ENCODE results near the gene PGAM2.
"Not testable (repeated sequence)": the region's sequence is repeated elsewhere in the genome, so short reads cannot be mapped to it uniquely, and the experiment has no call there.

DNA sequence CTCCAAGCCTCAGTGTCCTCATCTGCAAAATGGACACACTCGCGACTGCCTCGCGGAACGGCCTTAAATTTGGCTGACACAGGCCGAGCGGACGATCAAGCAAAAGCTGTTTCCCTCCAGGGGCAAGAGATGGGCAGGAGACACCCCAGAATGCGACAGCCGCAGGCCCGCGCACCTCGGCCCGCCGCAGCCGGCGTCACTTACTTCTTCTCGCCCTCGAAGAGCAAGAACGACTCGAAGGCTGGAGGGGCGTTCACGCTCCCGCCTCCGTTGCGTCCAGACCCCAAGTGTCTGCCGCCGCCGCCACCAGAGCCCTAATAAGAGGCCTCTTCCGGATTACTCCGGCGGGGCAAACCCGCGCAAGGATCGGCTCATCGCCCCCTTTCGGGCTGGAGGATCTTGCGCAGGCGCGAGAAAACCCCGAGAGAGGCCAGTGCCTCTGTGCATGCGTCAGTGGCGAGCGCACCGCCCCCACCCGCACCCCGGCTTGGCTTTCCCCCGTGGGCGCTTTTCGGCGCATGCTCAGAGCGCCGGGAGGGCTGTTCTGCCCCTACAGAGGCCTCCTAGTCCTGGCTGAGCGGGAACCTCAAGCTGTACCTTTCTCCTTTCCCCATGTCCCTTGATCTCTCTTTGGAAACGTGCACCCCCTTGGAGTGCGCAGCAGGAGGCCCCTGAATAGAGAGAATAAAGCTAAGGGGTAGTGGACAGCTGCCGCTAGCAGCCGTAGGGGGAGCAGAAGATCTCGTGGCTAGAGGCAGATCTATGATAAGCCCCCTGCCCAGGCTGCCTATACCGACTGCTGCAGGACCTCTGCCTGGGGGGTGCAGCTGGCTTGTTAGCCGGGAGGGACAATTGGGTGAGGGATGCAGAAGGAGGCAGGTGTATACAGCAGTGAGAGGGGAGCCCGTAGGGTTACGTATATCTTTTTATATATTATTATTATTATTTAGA is 46.2 kb downstream of the PGAM2 start:
- TF ChIP-seq, protein P1, sequence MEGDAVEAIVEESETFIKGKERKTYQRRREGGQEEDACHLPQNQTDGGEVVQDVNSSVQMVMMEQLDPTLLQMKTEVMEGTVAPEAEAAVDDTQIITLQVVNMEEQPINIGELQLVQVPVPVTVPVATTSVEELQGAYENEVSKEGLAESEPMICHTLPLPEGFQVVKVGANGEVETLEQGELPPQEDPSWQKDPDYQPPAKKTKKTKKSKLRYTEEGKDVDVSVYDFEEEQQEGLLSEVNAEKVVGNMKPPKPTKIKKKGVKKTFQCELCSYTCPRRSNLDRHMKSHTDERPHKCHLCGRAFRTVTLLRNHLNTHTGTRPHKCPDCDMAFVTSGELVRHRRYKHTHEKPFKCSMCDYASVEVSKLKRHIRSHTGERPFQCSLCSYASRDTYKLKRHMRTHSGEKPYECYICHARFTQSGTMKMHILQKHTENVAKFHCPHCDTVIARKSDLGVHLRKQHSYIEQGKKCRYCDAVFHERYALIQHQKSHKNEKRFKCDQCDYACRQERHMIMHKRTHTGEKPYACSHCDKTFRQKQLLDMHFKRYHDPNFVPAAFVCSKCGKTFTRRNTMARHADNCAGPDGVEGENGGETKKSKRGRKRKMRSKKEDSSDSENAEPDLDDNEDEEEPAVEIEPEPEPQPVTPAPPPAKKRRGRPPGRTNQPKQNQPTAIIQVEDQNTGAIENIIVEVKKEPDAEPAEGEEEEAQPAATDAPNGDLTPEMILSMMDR (IDR thresholded peaks at IDR 0.05) = peak in 3 of 4 experiments; percentile 63 to 85 (median 82)
- not testable (repeated sequence) for TF ChIP-seq POLR2A (IDR thresholded peaks at IDR 0.05)
- TF ChIP-seq POLR2AphosphoS5 (IDR thresholded peaks at IDR 0.05) = peak; percentile 90

All from prostate gland (tissue), 2 donors.